Neural progenitor cell (in vitro differentiated cells): ENCODE data around the gene SRL. TPM values are rescaled to one million over a fixed set of nuclear protein-coding genes. Genes with fewer than 3 reads are reported as not detected.

Source experiments
- DNase-seq: peaks from one replicate; pipeline ENCODE4 v3.0.0-alpha.2; 2016; ENCODE audit warnings: low spot score
- H2AFZ ChIP-seq: fragments of 200-600 bp; sonication (generic); replicated peaks from 2 replicates; pipeline ENCODE4 v1.6.1; 2016; ENCODE audit warnings: antibody characterized with exemption
- H3F3A ChIP-seq: fragments of 200-600 bp; sonication (generic); 2 replicates; pipeline ENCODE4 v1.6.1; 2016; ENCODE audit warnings: antibody characterized with exemption, low read depth
- H3K27ac ChIP-seq: fragments of 200-600 bp; sonication (generic); 2 replicates; pipeline ENCODE4 v1.5.1; 2016; ENCODE audit warnings: mild to moderate bottlenecking
- H3K27me3 ChIP-seq: fragments of 200-600 bp; sonication (generic); 2 replicates; pipeline ENCODE4 v1.6.1; 2016; ENCODE audit warnings: mild to moderate bottlenecking, moderate library complexity
- H3K36me3 ChIP-seq: fragments of 200-600 bp; sonication (generic); 2 replicates; pipeline ENCODE4 v1.5.1; 2016
- H3K4me1 ChIP-seq: fragments of 200-600 bp; sonication (generic); 2 replicates; pipeline ENCODE4 v1.6.1; 2016; ENCODE audit warnings: mixed run types
- H3K4me2 ChIP-seq: fragments of 200-600 bp; sonication (generic); 2 replicates; pipeline ENCODE4 v1.6.1; 2016
- H3K4me3 ChIP-seq: fragments of 200-600 bp; sonication (generic); 2 replicates; pipeline ENCODE4 v1.5.1; 2016
- H3K79me2 ChIP-seq: fragments of 200-600 bp; sonication (generic); 2 replicates; pipeline ENCODE4 v1.6.1; 2016; ENCODE audit warnings: low read depth
- H3K9ac ChIP-seq: fragments of 200-600 bp; sonication (generic); 2 replicates; pipeline ENCODE4 v1.6.1; 2016
- H3K9me3 ChIP-seq: fragments of 200-600 bp; sonication (generic); 2 replicates; pipeline ENCODE4 v1.5.1; 2016; ENCODE audit warnings: low read depth
- H4K20me1 ChIP-seq: fragments of 200-600 bp; sonication (generic); 2 replicates; pipeline ENCODE4 v1.6.1; 2016; ENCODE audit warnings: low read depth
- H3K27ac Mint-ChIP-seq: 3 replicates; pipeline ENCODE4 v1.8.0; 2021; ENCODE audit warnings: mixed read lengths
- H3K27me3 Mint-ChIP-seq: 2 replicates; pipeline ENCODE4 v1.8.0; 2022; ENCODE audit warnings: low read depth, mild to moderate bottlenecking, inconsistent platforms, moderate library complexity, mixed read lengths; ENCODE audit not compliant: insufficient read depth
- H3K36me3 Mint-ChIP-seq: 3 replicates; pipeline ENCODE4 v1.8.0; 2021; ENCODE audit warnings: mixed read lengths
- H3K4me1 Mint-ChIP-seq: 3 replicates; pipeline ENCODE4 v1.8.0; 2021; ENCODE audit warnings: mixed read lengths
- H3K4me3 Mint-ChIP-seq: 3 replicates; pipeline ENCODE4 v1.8.0; 2021; ENCODE audit warnings: mild to moderate bottlenecking, moderate library complexity, mixed read lengths
- H3K9me3 Mint-ChIP-seq: 3 replicates; pipeline ENCODE4 v1.8.0; 2020; ENCODE audit warnings: mixed read lengths
- EZH2 ChIP-seq: fragments of 200-600 bp; sonication (generic); IDR thresholded peaks from 2 replicates; pipeline ENCODE4 v1.6.1; 2017; ENCODE audit warnings: antibody characterized with exemption, mild to moderate bottlenecking, moderate library complexity
- EZH2phosphoT487 ChIP-seq: fragments of 200-600 bp; sonication (generic); IDR thresholded peaks from 2 replicates; pipeline ENCODE4 v1.6.1; 2017; ENCODE audit warnings: antibody characterized with exemption
- total RNA-seq: library from RNA; depleted of rRNA; stranded (reverse); fragments of >200 nt; gene quantifications from 2 replicates; pipeline ENCODE4 v1.2.3, GENCODE V29; 2015; ENCODE audit warnings: low replicate concordance
- TF ChIP-seq, protein P1 (sequence below): fragments of 200-600 bp; sonication (generic); IDR thresholded peaks from 2 replicates; pipeline ENCODE4 v1.5.1; 2017; ENCODE audit warnings: antibody characterized with exemption, mild to moderate bottlenecking

Gene SRL
- total RNA-seq, 1 donor from 2014 or later: 0.22 TPM

DNA sequence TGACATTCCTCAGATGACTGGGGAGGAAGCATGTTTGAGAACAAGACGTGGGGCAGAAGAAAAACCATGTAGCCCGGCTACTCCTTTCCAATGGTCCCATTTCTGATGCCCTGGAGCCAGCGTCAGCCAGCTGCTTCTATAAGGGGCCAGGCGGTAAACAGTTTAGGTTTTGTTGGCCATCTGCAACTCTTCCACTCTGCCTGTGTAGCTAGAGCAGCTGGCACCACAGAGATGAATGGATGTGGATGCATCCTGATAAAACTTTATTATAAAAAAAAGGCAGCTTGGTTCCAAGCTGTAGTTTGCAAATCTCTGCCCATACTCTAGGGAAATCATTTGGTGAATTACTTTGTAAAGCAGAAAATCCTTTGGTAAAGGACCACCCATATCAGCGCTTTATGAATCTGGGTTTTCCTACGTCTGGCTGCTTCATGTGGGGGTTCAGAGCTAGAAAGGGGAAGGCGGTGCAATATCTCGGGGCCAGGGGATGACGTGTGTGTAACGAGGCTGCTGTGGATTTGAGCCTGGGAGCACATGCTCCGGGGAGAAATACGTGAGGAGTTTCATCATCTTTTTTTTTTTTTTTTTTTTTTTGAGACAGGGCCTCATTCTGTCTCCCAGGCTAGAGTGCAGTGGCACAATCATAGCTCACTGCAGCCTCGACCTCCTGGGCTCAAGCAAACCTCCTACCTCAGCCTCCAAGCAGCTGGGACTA is 3.4 kb upstream of the SRL start:
- no peaks in the 10 kb centered on the region for H3K79me2 ChIP-seq
- Mint-ChIP-seq H3K36me3 (no peaks in the 10 kb centered on the region), H3K9me3 (peaks cover 5% of the 10 kb centered on the region), H3K27me3 (peaks cover 7% of the 10 kb centered on the region), H3K4me3 (no peak overlapping the region), H3K4me1 (peaks cover 30% of the 10 kb centered on the region), H3K27ac (no peak overlapping the region)
- H3K36me3 ChIP-seq: no peaks in the 10 kb centered on the region
- no peak overlapping the region for H3K9ac ChIP-seq
- no peak for TF ChIP-seq EZH2
- no peak overlapping the region for H3K4me3 ChIP-seq
- no peak for DNase-seq
- H3K9me3 ChIP-seq: no peaks in the 10 kb centered on the region
- H2AFZ ChIP-seq: no peak overlapping the region
- no peaks in the 10 kb centered on the region for H3K27me3 ChIP-seq
- no peaks in the 10 kb centered on the region for H4K20me1 ChIP-seq
- peaks cover 15% of the 10 kb centered on the region for H3K4me1 ChIP-seq
- H3F3A ChIP-seq: peaks cover 10% of the 10 kb centered on the region
- peak overlapping the region; percentile 36 for H3K4me2 ChIP-seq
- no peak overlapping the region for H3K27ac ChIP-seq

DNA sequence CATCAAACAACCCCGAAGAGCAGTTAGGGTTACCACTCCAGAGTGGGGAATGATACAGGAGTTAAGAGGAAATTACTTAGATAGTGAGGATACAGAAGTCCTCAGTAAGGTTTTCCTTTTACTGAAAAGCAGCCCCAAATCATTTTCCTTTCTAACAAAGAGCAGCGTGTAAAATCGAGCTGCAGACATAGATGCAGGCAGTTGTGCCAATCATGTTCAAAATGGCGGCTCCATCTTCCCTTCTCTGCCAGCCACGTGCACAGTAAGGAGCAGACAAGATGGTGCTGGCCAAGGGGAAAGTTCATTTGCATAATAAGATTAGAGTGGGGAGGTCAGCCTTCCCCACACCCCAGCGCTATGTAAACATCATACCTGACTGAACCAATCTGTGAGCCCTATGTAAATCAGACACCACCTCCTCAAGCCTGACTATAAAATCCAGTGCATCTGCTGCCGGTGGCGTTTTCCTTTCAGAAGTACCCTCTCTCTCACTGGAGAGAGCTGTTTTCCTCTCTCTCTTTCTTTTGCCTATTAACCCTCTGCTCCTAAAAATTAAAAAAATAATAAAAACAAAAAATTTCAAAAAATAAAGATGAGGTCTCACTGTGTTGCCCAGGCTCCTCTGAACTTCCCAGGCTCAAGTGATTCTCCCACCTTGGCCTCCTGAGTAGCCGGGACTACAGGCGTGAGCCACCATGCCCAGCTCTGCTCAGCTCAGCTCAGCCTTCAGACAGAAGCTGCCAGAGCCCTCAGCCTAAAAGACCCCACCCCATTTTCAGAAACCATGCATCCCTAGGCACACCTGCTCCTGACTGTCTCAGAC is 2.6 kb upstream of the SRL start:
- Histone ChIP-seq H3K36me3 (no peaks in the 10 kb centered on the region), H3F3A (peaks cover 10% of the 10 kb centered on the region), H2AFZ (peak overlapping the region; percentile 27), H3K4me2 (peak overlapping the region; percentile 36), H3K27ac (no peak overlapping the region), H3K4me1 (peaks cover 15% of the 10 kb centered on the region), H3K4me3 (no peak overlapping the region), H3K79me2 (no peaks in the 10 kb centered on the region), H3K9ac (no peak overlapping the region), H3K27me3 (no peaks in the 10 kb centered on the region), H4K20me1 (no peaks in the 10 kb centered on the region), H3K9me3 (no peaks in the 10 kb centered on the region)
- H3K27me3 Mint-ChIP-seq: peaks cover 7% of the 10 kb centered on the region
- no peaks in the 10 kb centered on the region for H3K36me3 Mint-ChIP-seq
- peak; percentile 82 for DNase-seq
- H3K9me3 Mint-ChIP-seq: peaks cover 5% of the 10 kb centered on the region
- peak overlapping the region; percentile 83 for H3K27ac Mint-ChIP-seq
- H3K4me3 Mint-ChIP-seq: peak overlapping the region; percentile 64
- TF ChIP-seq EZH2phosphoT487 (no peak), EZH2 (no peak)
- TF ChIP-seq, protein P1, sequence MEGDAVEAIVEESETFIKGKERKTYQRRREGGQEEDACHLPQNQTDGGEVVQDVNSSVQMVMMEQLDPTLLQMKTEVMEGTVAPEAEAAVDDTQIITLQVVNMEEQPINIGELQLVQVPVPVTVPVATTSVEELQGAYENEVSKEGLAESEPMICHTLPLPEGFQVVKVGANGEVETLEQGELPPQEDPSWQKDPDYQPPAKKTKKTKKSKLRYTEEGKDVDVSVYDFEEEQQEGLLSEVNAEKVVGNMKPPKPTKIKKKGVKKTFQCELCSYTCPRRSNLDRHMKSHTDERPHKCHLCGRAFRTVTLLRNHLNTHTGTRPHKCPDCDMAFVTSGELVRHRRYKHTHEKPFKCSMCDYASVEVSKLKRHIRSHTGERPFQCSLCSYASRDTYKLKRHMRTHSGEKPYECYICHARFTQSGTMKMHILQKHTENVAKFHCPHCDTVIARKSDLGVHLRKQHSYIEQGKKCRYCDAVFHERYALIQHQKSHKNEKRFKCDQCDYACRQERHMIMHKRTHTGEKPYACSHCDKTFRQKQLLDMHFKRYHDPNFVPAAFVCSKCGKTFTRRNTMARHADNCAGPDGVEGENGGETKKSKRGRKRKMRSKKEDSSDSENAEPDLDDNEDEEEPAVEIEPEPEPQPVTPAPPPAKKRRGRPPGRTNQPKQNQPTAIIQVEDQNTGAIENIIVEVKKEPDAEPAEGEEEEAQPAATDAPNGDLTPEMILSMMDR: no peak
- H3K4me1 Mint-ChIP-seq: peaks cover 32% of the 10 kb centered on the region

DNA sequence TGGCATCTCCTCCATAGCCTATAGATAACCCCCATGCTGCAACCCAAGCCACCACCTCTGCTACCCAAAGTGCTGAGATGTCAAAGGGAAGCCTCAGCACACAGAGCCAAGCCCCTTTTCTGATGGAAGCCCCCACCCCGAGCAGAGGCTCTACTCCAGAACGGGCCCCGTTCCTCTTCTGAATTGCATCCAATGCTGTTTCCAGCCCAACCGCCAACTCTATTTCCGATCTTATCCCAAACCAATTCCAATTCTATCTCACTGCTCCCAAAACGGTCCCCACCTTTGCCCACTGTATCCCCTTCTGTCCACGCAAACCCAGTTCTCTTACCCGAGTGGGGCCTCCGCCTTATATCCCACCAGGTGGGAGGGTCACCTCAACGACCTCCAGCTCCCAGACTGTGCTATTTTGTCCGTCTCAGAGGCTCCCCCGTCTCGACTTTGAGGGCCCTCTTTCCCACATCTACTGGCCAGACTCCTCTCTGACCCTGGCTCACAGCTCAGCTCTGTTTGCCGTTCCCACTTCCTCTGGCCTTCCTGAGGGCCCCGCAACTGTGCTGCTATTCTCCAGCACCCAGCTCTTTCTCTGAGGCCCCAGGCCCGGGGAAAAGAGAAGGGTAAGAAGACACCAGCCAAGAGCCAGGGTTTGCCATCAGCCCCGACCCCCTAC is 487 bp downstream of the SRL start:
- H3K27ac ChIP-seq: no peak overlapping the region
- DNase-seq: no peak
- H3K4me1 Mint-ChIP-seq: peaks cover 32% of the 10 kb centered on the region
- no peaks in the 10 kb centered on the region for H3K36me3 Mint-ChIP-seq
- H3K9me3 Mint-ChIP-seq: peaks cover 5% of the 10 kb centered on the region
- H2AFZ ChIP-seq: peak overlapping the region; percentile 74
- H3K36me3 ChIP-seq: no peaks in the 10 kb centered on the region
- peaks cover 15% of the 10 kb centered on the region for H3K4me1 ChIP-seq
- H3K4me3 Mint-ChIP-seq: no peak overlapping the region
- no peak overlapping the region for H3K9ac ChIP-seq
- no peaks in the 10 kb centered on the region for H3K27me3 ChIP-seq
- H3K4me2 ChIP-seq: no peak overlapping the region
- no peaks in the 10 kb centered on the region for H3K79me2 ChIP-seq
- peaks cover 4% of the 10 kb centered on the region for H3K27me3 Mint-ChIP-seq
- H3K9me3 ChIP-seq: no peaks in the 10 kb centered on the region
- H4K20me1 ChIP-seq: no peaks in the 10 kb centered on the region
- H3K4me3 ChIP-seq: no peak overlapping the region
- peak overlapping the region; percentile 50 for H3K27ac Mint-ChIP-seq
- peaks cover 7% of the 10 kb centered on the region for H3F3A ChIP-seq
- TF ChIP-seq EZH2: no peak
- TF ChIP-seq, protein P1: no peak
